Ishikawa (cell line): Measurements from ENCODE around the gene NOX4.

Experiments used
- CEBPB ChIP-seq: IDR thresholded peaks from 2 replicates; pipeline ENCODE4 v1.6.1; 2012
- CREB1 ChIP-seq: IDR thresholded peaks from 2 replicates; pipeline ENCODE4 v1.6.1; 2012; ENCODE audit warnings: low read depth
- EGR1 ChIP-seq: IDR thresholded peaks from 2 replicates; pipeline ENCODE4 v1.6.1; 2012
- EP300 ChIP-seq: IDR thresholded peaks from 2 replicates; pipeline ENCODE4 v1.6.1; 2012; ENCODE audit warnings: borderline replicate concordance
- FOXM1 ChIP-seq: IDR thresholded peaks from 2 replicates; pipeline ENCODE4 v1.6.1; 2012; ENCODE audit warnings: low read depth, borderline replicate concordance
- MAX ChIP-seq: IDR thresholded peaks from 2 replicates; pipeline ENCODE4 v1.6.1; 2012
- NFIC ChIP-seq: IDR thresholded peaks from 2 replicates; pipeline ENCODE4 v1.6.1; 2012
- RAD21 ChIP-seq: IDR thresholded peaks from 2 replicates; pipeline ENCODE4 v1.6.1; 2012; ENCODE audit warnings: low read depth
- REST ChIP-seq: IDR thresholded peaks from 2 replicates; pipeline ENCODE4 v1.6.1; 2012; ENCODE audit warnings: low read depth, mild to moderate bottlenecking
- TAF1 ChIP-seq: IDR thresholded peaks from 2 replicates; pipeline ENCODE4 v1.6.1; 2012; ENCODE audit warnings: low read depth, mild to moderate bottlenecking
- TCF12 ChIP-seq: IDR thresholded peaks from 2 replicates; pipeline ENCODE4 v1.6.1; 2012; ENCODE audit warnings: low read depth
- TEAD4 ChIP-seq: IDR thresholded peaks from 2 replicates; pipeline ENCODE4 v1.6.1; 2012
- USF1 ChIP-seq: IDR thresholded peaks from 2 replicates; pipeline ENCODE4 v1.6.1; 2012
- YY1 ChIP-seq: IDR thresholded peaks from 2 replicates; pipeline ENCODE4 v1.6.1; 2012; ENCODE audit warnings: low read depth
- ZBTB7A ChIP-seq: IDR thresholded peaks from 2 replicates; pipeline ENCODE4 v1.6.1; 2012; ENCODE audit warnings: low read depth

The NOX4 gene

GRCh38 chr11:89490981-89491690, at the start of gene NOX4:
TSS of gene NOX4 (minus strand) at chr11:89491375. CDS start at chr11:89491246, 129 bp downstream.
- TF ChIP-seq CREB1 (no peak), FOXM1 (no peak), TAF1 (0 out of 2 replicates have a peak, but pooled peaks have one; percentile 5), TEAD4 (no peak), NFIC (no peak), CEBPB (no peak), ZBTB7A (no peak)

GRCh38 chr11:89540826-89541225, 49.7 kb upstream of the NOX4 start:
- TF ChIP-seq EGR1 = no peak
- no peak for TF ChIP-seq REST
- TF ChIP-seq NFIC = no peak
- TF ChIP-seq YY1 = no peak
- TF ChIP-seq MAX = no peak
- TF ChIP-seq CEBPB = no peak
- TF ChIP-seq EP300 = no peak
- no peak for TF ChIP-seq TEAD4
- no peak for TF ChIP-seq RAD21
- no peak for TF ChIP-seq TCF12
- no peak for TF ChIP-seq TAF1
- no peak for TF ChIP-seq FOXM1
- no peak for TF ChIP-seq USF1
- TF ChIP-seq CREB1 = no peak
- TF ChIP-seq ZBTB7A = no peak

GRCh38 chr11:89537936-89538335, 46.8 kb upstream of the NOX4 start:
- TF ChIP-seq EP300 (no peak), ZBTB7A (no peak), FOXM1 (no peak), CEBPB (no peak), NFIC (no peak), CREB1 (no peak), REST (no peak), MAX (no peak), EGR1 (no peak), YY1 (no peak), RAD21 (no peak), TCF12 (no peak), USF1 (no peak), TAF1 (no peak), TEAD4 (no peak)

GRCh38 chr11:89536926-89537325, 45.8 kb upstream of the NOX4 start:
- TF ChIP-seq YY1 (no peak), MAX (no peak), TAF1 (no peak), RAD21 (no peak), CREB1 (no peak)

- TF ChIP-seq USF1 (no peak), NFIC (no peak), RAD21 (no peak), EP300 (no peak), ZBTB7A (no peak), TEAD4 (no peak), MAX (no peak), TCF12 (no peak), REST (no peak), CREB1 (no peak), TAF1 (no peak), FOXM1 (no peak), CEBPB (no peak), YY1 (no peak), EGR1 (no peak)
Observed at GRCh38 chr11:89535221-89535620, 44.0 kb upstream of the NOX4 start.
